HG03066 (cell line): ENCODE results near the gene ZC3H12C.
A peak's percentile ranks its signal among the peaks of the same experiment; 100 is the strongest.
"Not testable (repeated sequence)": the region's sequence is repeated elsewhere in the genome, so short reads cannot be mapped to it uniquely, and the experiment has no call there.

ENCODE experiments used
- ATAC-seq: cut with Tn5 transposase; IDR thresholded peaks from one replicate; pipeline ENCODE4 v1.9.1; 2021; ENCODE audit warnings: low read depth; ENCODE audit not compliant: unreplicated experiment

Gene ZC3H12C

DNA sequence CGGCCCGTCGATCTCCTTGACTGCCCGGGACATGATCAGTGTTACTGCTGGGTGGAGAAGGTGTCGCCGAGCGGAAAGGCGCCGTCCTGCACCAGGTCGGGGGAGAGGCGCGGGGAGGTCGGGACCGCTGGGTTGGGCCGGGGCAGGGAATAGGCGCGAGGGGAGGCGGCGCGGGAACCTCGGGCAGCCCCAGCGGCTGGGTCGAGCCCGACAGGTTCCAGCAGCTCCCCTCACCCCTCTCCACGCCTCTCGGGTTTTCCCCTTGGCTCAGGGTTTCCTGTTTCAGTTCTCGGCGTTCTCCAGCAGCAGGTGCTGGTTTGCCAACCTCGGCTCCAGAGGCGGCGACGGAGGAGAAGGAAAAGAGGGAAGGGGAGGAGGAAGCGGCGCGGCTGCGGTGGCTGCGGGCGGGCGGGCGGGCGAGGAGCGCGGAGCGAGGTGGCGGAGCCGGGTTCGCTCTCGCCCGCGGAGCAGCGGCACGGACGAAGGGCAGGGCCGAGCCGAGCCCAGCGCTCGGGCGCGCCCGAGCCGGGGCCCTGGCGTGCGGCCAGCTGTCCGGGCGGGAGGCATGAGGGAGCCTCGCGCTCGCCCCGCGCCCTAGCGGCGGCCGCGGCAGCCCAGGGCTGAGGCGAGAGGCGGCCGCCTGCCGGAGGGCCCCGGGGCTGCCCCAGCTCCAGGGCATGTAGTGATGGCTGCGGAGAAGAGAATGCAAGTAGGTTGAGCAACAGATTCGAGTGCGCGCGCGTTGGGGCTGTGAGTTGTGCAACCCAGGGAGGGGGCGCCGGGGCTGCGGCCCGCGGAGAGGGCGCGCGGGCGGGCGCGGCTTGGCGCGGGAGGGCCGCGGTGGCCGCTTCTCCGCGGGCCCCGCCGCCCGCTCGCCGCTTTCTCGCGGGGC lies at the start of gene ZC3H12C:
Gene ZC3H12C, plus strand, starts transcription at position 878 of the 892 bp plus-strand sequence. CDS start 20 bp downstream, outside the sequence.
- peak; percentile 54 for ATAC-seq

GRCh38 chr11:110044226-110044968 lies 48.8 kb upstream of the ZC3H12C start:
- no peak for ATAC-seq

GRCh38 chr11:110046775-110047380 lies 46.3 kb upstream of the ZC3H12C start:
- no peak for ATAC-seq

- no peak for ATAC-seq
Observed at GRCh38 chr11:110049501-110050200, 43.5 kb upstream of the ZC3H12C start.

DNA sequence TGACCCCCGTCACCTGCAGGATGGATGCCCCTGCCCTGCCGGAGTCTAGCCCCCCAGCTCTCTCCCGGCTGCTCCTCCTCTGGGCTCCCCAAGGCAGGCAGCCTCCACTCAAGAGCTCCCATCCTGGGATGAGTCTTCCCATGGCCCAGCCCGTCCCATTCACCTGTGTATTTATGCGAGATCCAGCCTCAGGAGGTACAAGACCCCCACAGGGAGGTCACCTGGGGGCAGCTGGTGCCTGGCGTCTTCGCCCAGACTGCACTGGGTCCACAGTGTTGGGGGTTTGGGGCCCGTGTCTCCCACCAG lies 43.0 kb upstream of the ZC3H12C start:
- no peak for ATAC-seq

GRCh38 chr11:110053848-110054414 lies 39.3 kb upstream of the ZC3H12C start:
- ATAC-seq: no peak

GRCh38 chr11:110056956-110057355 lies 36.2 kb upstream of the ZC3H12C start:
- no peak for ATAC-seq

GRCh38 chr11:110059706-110060463 lies 33.3 kb upstream of the ZC3H12C start:
- no peak for ATAC-seq

GRCh38 chr11:110061296-110061695 lies 31.9 kb upstream of the ZC3H12C start:
- no peak for ATAC-seq

DNA sequence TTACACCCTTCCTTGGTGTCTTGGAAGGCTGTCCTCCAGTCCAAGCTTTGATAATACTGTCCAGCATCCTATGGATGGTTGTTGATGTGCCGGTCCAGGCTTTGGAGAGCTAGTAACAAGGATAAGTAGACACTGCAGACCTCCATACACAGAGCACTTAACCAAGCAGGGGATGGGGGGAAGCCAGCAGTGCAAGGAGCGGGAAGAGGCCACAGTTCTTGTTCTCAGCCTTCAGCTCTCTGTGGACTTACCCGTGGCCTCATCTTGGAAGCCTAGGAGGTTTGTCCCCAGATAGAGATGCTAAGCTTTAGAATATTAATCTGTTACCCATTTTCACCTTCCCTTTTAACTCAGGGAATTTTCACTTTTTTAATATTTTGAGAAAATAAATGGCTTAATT lies 30.9 kb upstream of the ZC3H12C start:
- ATAC-seq: no peak

DNA sequence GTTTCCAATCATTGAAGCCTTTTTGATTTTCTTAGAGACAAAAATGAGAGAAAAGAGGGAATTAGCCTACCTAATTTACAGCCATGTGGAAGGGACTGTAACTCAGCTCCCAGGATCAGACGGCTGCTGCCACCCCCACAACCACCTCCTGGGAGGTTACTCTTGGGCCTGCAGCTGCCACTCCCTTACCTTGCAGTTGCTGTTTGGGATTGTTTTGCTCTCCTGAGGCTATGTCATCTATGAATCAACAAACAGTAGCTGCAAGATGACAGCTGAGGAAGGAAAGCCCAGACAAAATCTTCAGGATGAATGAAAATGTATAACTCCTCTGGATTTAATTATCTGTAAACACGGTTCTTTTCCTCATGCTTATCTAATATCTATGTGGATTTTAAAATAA lies 28.0 kb upstream of the ZC3H12C start:
- no peak for ATAC-seq

DNA sequence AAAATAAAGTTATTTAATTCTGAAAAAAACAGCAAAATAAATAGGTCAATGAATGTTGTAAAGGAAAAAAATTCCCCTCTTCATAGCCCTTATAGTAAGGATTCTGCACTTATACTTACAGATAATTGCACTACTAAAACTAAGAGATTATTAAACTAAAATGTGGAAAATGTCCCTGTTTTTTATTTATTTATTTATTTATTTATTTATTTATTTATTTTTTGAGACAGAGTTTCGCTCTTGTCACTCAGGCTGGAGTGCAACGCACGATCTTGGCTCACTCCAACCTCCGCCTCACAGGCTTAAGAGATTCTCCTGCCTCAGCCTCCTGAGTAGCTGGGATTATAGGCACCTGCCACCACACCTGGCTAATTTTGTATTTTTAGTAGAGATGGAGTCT lies 25.2 kb upstream of the ZC3H12C start:
- ATAC-seq: not testable (repeated sequence)

DNA sequence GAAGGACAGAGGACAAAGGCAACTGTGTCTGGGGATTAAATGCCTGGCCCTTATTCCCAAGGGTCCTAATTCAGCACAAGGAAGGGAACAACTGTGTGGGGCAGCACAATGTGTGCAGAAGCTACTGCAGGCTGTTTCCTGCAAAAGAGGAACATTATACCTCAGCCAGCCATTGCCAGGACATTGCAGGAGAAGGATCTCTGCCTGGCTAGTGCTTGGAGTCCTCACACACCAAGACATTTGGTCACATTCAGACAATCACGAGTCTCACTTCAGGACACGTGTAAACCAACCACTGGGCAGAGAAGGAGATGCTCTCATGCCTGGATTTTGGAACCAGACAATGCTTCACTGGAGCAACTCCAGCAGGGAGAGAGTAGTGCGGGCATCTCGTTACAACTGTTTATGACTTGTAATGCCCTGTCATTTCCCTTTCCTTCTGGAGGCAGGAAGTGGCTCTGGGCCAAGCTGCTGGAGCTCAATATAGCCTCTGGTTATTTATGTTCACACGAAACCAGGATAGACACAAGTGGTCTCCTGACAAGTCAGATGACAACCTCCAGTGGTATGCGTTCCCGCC lies 23.9 kb upstream of the ZC3H12C start:
- no peak for ATAC-seq

- no peak for ATAC-seq
Observed at GRCh38 chr11:110070176-110070575, 23.0 kb upstream of the ZC3H12C start.

- no peak for ATAC-seq
Observed at GRCh38 chr11:110071197-110071596, 22.0 kb upstream of the ZC3H12C start.

GRCh38 chr11:110072930-110073329 lies 20.3 kb upstream of the ZC3H12C start:
- no peak for ATAC-seq

DNA sequence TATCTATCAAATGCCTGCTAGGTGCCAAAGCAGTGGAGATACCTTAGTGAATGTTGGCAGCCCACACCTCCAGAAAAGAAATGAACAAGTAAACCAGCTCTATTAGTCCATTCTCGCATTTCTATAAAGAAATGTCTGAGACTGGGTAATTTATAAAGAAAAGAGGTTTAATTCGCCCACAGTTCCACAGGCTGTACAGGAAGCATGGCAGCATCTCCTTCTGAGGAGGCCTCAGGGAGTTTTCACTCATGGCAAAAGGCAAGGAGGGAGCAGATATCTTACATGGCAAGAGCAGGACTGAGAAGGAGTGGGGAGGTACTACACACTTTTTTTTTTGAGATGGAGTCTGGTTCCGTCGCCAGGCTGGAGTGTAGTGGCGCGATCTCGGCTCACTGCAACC lies 18.7 kb upstream of the ZC3H12C start:
- ATAC-seq: no peak

DNA sequence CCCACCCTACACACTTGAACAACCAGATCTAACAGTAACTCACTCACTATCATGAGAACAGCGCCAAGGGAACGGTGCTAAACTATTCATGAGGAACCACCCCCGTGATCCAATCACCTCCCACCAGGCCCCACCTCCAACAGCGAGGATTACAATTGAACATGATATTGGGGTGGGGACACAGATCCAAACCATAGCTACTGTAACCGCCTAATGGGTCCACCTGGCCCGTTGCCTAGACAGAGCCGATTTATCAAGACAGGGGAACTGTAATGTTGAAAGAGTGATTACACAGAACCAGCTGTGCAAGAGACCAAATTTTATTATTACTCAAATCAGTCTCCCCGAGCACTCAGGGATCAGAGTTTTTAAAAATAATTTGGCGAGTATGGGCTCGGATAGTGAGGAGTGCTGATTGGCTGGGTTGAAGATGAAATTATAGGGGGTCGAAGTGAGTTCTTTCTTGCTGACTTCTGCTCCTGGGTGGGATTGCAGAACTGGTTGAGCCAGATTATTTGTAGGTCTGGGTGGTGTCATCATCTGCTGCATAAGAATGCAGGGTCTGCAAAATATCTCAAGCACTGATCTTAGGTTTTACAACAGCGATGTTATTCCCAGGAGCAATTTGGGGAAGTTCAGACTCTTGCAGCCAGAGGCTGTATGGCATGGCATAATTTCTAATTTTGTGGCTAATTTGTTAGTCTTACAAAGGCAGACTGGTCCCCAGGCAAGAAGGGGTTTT lies 17.9 kb upstream of the ZC3H12C start:
- ATAC-seq: no peak

DNA sequence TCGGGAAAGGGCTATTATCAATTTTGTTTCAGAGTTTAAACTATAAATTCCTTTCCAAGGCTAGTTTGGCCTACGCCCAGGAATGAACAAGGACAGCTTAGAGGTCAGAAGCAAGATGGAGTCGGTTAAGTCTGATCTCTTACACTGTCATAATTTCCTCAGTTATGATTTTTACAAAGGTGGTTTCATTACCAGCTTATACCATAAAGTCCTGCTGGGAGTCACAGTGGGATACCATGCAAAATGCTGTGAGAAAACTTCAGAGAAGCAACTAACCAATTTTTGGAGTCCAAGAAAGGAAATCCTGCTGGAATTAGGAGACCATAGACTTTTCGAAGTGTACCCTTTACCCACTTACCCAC lies 17.4 kb upstream of the ZC3H12C start:
- no peak for ATAC-seq
